Activated naive CD8-positive, alpha-beta T cell treated with anti-CD3 and anti-CD28 coated beads for 36 hours (primary cell): ENCODE data around the gene KDM4C. TPM values are rescaled to one million over a fixed set of nuclear protein-coding genes. Genes with fewer than 3 reads are reported as not detected.
"Not testable (repeated sequence)": the region's sequence is repeated elsewhere in the genome, so short reads cannot be mapped to it uniquely, and the experiment has no call there.

Source experiments
- DNase-seq: peaks from one replicate; pipeline ENCODE4 v3.0.0; 2021
- H3K27ac Mint-ChIP-seq: one replicate; pipeline ENCODE4 v1.8.0; 2022; ENCODE audit warnings: mild to moderate bottlenecking, moderate library complexity, mixed read lengths
- H3K27me3 Mint-ChIP-seq: one replicate; pipeline ENCODE4 v1.8.0; 2022; ENCODE audit warnings: mild to moderate bottlenecking, mixed read lengths
- H3K36me3 Mint-ChIP-seq: one replicate; pipeline ENCODE4 v1.8.0; 2021; ENCODE audit warnings: mild to moderate bottlenecking, mixed read lengths
- H3K4me1 Mint-ChIP-seq: one replicate; pipeline ENCODE4 v1.8.0; 2021; ENCODE audit warnings: mixed read lengths
- H3K4me3 Mint-ChIP-seq: one replicate; pipeline ENCODE4 v1.8.0; 2022; ENCODE audit warnings: mild to moderate bottlenecking, moderate library complexity, mixed read lengths
- H3K9me3 Mint-ChIP-seq: one replicate; pipeline ENCODE4 v1.8.0; 2022; ENCODE audit warnings: mixed read lengths
- total RNA-seq, 2 experiments: library from RNA; stranded (reverse); gene quantifications; one replicate each; pipeline ENCODE4 v1.2.3, GENCODE V29; 2021

Gene KDM4C
- total RNA-seq = 10 to 100 TPM; 22.7 to 22.9 TPM

- Mint-ChIP-seq H3K4me1 (peaks cover 21% of the 10 kb centered on the region), H3K27ac (peak within 1 kb of the TSS; percentile 100), H3K27me3 (peaks cover 6% of the 10 kb centered on the region), H3K4me3 (peak within 1 kb of the TSS; percentile 97), H3K36me3 (peaks cover 5% of the 10 kb centered on the region), H3K9me3 (no peaks in the 10 kb centered on the region)
- peak; percentile 96 for DNase-seq
Measured at GRCh38 chr9:6757456-6758247, at the start of gene KDM4C. TSS of gene KDM4C (plus strand) at chr9:6757973. CDS start at chr9:6792989, 35,016 bp downstream.

GRCh38 chr9:6708732-6709131, 49.0 kb upstream of the KDM4C start:
- H3K27ac Mint-ChIP-seq = no peak overlapping the region
- peaks cover 3% of the 10 kb centered on the region for H3K9me3 Mint-ChIP-seq
- H3K4me1 Mint-ChIP-seq = peaks cover 5% of the 10 kb centered on the region
- no peaks in the 10 kb centered on the region for H3K27me3 Mint-ChIP-seq
- no peak for DNase-seq
- H3K4me3 Mint-ChIP-seq = no peak overlapping the region
- peaks cover 2% of the 10 kb centered on the region for H3K36me3 Mint-ChIP-seq

- no peak for DNase-seq
- peaks cover 2% of the 10 kb centered on the region for H3K36me3 Mint-ChIP-seq
- H3K27ac Mint-ChIP-seq = no peak overlapping the region
- peaks cover 3% of the 10 kb centered on the region for H3K9me3 Mint-ChIP-seq
- no peaks in the 10 kb centered on the region for H3K27me3 Mint-ChIP-seq
- peaks cover 4% of the 10 kb centered on the region for H3K4me1 Mint-ChIP-seq
- no peak overlapping the region for H3K4me3 Mint-ChIP-seq
Measured at GRCh38 chr9:6711403-6711802, 46.4 kb upstream of the KDM4C start.

GRCh38 chr9:6712041-6712440, 45.7 kb upstream of the KDM4C start:
- Mint-ChIP-seq H3K36me3 (peaks cover 2% of the 10 kb centered on the region), H3K4me1 (peaks cover 7% of the 10 kb centered on the region), H3K4me3 (no peak overlapping the region), H3K27ac (no peak overlapping the region), H3K27me3 (no peaks in the 10 kb centered on the region), H3K9me3 (peaks cover 3% of the 10 kb centered on the region)
- DNase-seq = no peak

- DNase-seq = no peak
- H3K4me3 Mint-ChIP-seq = no peak overlapping the region
- H3K36me3 Mint-ChIP-seq = peaks cover 2% of the 10 kb centered on the region
- no peaks in the 10 kb centered on the region for H3K27me3 Mint-ChIP-seq
- no peak overlapping the region for H3K27ac Mint-ChIP-seq
- peaks cover 7% of the 10 kb centered on the region for H3K4me1 Mint-ChIP-seq
- H3K9me3 Mint-ChIP-seq = no peaks in the 10 kb centered on the region
Measured at GRCh38 chr9:6714176-6714575, 43.6 kb upstream of the KDM4C start.

- not testable (repeated sequence) for DNase-seq, H3K4me1 Mint-ChIP-seq, H3K9me3 Mint-ChIP-seq, H3K27me3 Mint-ChIP-seq, H3K36me3 Mint-ChIP-seq
- Mint-ChIP-seq H3K4me3 (peak overlapping the region; percentile 86), H3K27ac (peak overlapping the region; percentile 93)
Measured at GRCh38 chr9:6715153-6715754, 42.5 kb upstream of the KDM4C start.

- H3K27ac Mint-ChIP-seq = peak overlapping the region; percentile 93
- no peaks in the 10 kb centered on the region for H3K27me3 Mint-ChIP-seq
- H3K4me3 Mint-ChIP-seq = peak overlapping the region; percentile 86
- H3K36me3 Mint-ChIP-seq = peaks cover 2% of the 10 kb centered on the region
- peaks cover 7% of the 10 kb centered on the region for H3K4me1 Mint-ChIP-seq
- H3K9me3 Mint-ChIP-seq = no peaks in the 10 kb centered on the region
- DNase-seq = peak; percentile 78
Measured at GRCh38 chr9:6715755-6716643, 41.8 kb upstream of the KDM4C start.

- Mint-ChIP-seq H3K27ac (peak overlapping the region; percentile 93), H3K36me3 (peaks cover 2% of the 10 kb centered on the region), H3K4me1 (peaks cover 7% of the 10 kb centered on the region), H3K9me3 (no peaks in the 10 kb centered on the region), H3K27me3 (no peaks in the 10 kb centered on the region), H3K4me3 (peak overlapping the region; percentile 86)
- no peak for DNase-seq
Measured at GRCh38 chr9:6716766-6717165, 41.0 kb upstream of the KDM4C start.

GRCh38 chr9:6723881-6724420, 33.8 kb upstream of the KDM4C start:
- H3K9me3 Mint-ChIP-seq = no peaks in the 10 kb centered on the region
- H3K36me3 Mint-ChIP-seq = peaks cover 6% of the 10 kb centered on the region
- no peak overlapping the region for H3K4me3 Mint-ChIP-seq
- no peak overlapping the region for H3K27ac Mint-ChIP-seq
- H3K27me3 Mint-ChIP-seq = no peaks in the 10 kb centered on the region
- H3K4me1 Mint-ChIP-seq = no peaks in the 10 kb centered on the region
- no peak for DNase-seq

GRCh38 chr9:6733257-6733656, 24.5 kb upstream of the KDM4C start:
- no peaks in the 10 kb centered on the region for H3K27me3 Mint-ChIP-seq
- H3K4me3 Mint-ChIP-seq = no peak overlapping the region
- H3K27ac Mint-ChIP-seq = no peak overlapping the region
- H3K4me1 Mint-ChIP-seq = no peaks in the 10 kb centered on the region
- peaks cover 3% of the 10 kb centered on the region for H3K9me3 Mint-ChIP-seq
- H3K36me3 Mint-ChIP-seq = peaks cover 3% of the 10 kb centered on the region
- DNase-seq = no peak

GRCh38 chr9:6733831-6734230, 23.9 kb upstream of the KDM4C start:
- H3K36me3 Mint-ChIP-seq = peaks cover 3% of the 10 kb centered on the region
- H3K4me1 Mint-ChIP-seq = no peaks in the 10 kb centered on the region
- H3K27me3 Mint-ChIP-seq = no peaks in the 10 kb centered on the region
- DNase-seq = no peak
- peaks cover 3% of the 10 kb centered on the region for H3K9me3 Mint-ChIP-seq
- no peak overlapping the region for H3K27ac Mint-ChIP-seq
- no peak overlapping the region for H3K4me3 Mint-ChIP-seq

- no peaks in the 10 kb centered on the region for H3K27me3 Mint-ChIP-seq
- peaks cover 3% of the 10 kb centered on the region for H3K9me3 Mint-ChIP-seq
- no peaks in the 10 kb centered on the region for H3K4me1 Mint-ChIP-seq
- no peak overlapping the region for H3K27ac Mint-ChIP-seq
- peaks cover 3% of the 10 kb centered on the region for H3K36me3 Mint-ChIP-seq
- DNase-seq = no peak
- no peak overlapping the region for H3K4me3 Mint-ChIP-seq
Measured at GRCh38 chr9:6735422-6735821, 22.4 kb upstream of the KDM4C start.

- no peak for DNase-seq
- H3K27me3 Mint-ChIP-seq = no peaks in the 10 kb centered on the region
- no peaks in the 10 kb centered on the region for H3K4me1 Mint-ChIP-seq
- no peak overlapping the region for H3K27ac Mint-ChIP-seq
- H3K4me3 Mint-ChIP-seq = no peak overlapping the region
- peaks cover 3% of the 10 kb centered on the region for H3K9me3 Mint-ChIP-seq
- H3K36me3 Mint-ChIP-seq = peaks cover 3% of the 10 kb centered on the region
Measured at GRCh38 chr9:6739218-6739617, 18.6 kb upstream of the KDM4C start.

- not testable (repeated sequence) for H3K9me3 Mint-ChIP-seq
Measured at GRCh38 chr9:6748861-6749260, 8.9 kb upstream of the KDM4C start.

GRCh38 chr9:6754861-6755260, 2.9 kb upstream of the KDM4C start:
- peaks cover 18% of the 10 kb centered on the region for H3K4me1 Mint-ChIP-seq
- not testable (repeated sequence) for H3K4me3 Mint-ChIP-seq, H3K9me3 Mint-ChIP-seq, DNase-seq, H3K27me3 Mint-ChIP-seq, H3K36me3 Mint-ChIP-seq, H3K27ac Mint-ChIP-seq

More at GRCh38 chr9:6748861-6749260, 8.9 kb upstream of the KDM4C start:
- H3K4me3 Mint-ChIP-seq, H3K36me3 Mint-ChIP-seq, H3K27ac Mint-ChIP-seq, DNase-seq, H3K27me3 Mint-ChIP-seq: not testable (repeated sequence)
- H3K4me1 Mint-ChIP-seq = peaks cover 11% of the 10 kb centered on the region
